Mesodermal cell (in vitro differentiated cells): ENCODE results near the gene OR8K5. TPM values are rescaled to one million over a fixed set of nuclear protein-coding genes. Genes with fewer than 3 reads are reported as not detected.

Source experiments
- H3K27ac ChIP-seq: 2 replicates; pipeline ENCODE4 v1.7.0; 2013; ENCODE audit warnings: mild to moderate bottlenecking, low read depth, low read length, moderate library complexity; ENCODE audit not compliant: severe bottlenecking
- H3K36me3 ChIP-seq: 2 replicates; pipeline ENCODE4 v1.7.1; 2013; ENCODE audit warnings: mild to moderate bottlenecking, low read length, moderate library complexity; ENCODE audit not compliant: control insufficient read depth, insufficient read depth
- H3K4me1 ChIP-seq: one replicate; pipeline ENCODE4 v1.7.1; 2013; ENCODE audit warnings: mild to moderate bottlenecking, low read length; ENCODE audit not compliant: insufficient read depth, control insufficient read depth, poor library complexity, severe bottlenecking
- H3K4me3 ChIP-seq: 2 replicates; pipeline ENCODE4 v1.7.0; 2013; ENCODE audit warnings: low read length, control low read depth, mild to moderate bottlenecking; ENCODE audit not compliant: insufficient read depth, poor library complexity, severe bottlenecking; ENCODE audit errors: extremely low read depth
- H3K9me3 ChIP-seq: 2 replicates; pipeline ENCODE4 v1.7.1; 2013; ENCODE audit warnings: mild to moderate bottlenecking, low read length, moderate library complexity; ENCODE audit not compliant: control insufficient read depth
- WGBS, 2 experiments: methylation state at CpG; one replicate each; pipeline ENCODE4 v1.1.5; 2013; ENCODE audit warnings: missing lambda C conversion rate in 2 of 2; ENCODE audit not compliant: insufficient coverage in 2 of 2; 5-methylcytosine and 5-hydroxymethylcytosine counted together
- polyA plus RNA-seq, 2 experiments: library from polyadenylated mRNA; stranded (reverse); fragments of 50-300 nt; gene quantifications; one replicate each; pipeline ENCODE4 v1.2.3, GENCODE V29; 2013

OR8K5 gene, protein sequence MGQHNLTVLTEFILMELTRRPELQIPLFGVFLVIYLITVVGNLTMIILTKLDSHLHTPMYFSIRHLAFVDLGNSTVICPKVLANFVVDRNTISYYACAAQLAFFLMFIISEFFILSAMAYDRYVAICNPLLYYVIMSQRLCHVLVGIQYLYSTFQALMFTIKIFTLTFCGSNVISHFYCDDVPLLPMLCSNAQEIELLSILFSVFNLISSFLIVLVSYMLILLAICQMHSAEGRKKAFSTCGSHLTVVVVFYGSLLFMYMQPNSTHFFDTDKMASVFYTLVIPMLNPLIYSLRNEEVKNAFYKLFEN
- not detected for polyA plus RNA-seq (2013, experiment 1 of 2)
- not detected for polyA plus RNA-seq (2013, experiment 2 of 2)

DNA sequence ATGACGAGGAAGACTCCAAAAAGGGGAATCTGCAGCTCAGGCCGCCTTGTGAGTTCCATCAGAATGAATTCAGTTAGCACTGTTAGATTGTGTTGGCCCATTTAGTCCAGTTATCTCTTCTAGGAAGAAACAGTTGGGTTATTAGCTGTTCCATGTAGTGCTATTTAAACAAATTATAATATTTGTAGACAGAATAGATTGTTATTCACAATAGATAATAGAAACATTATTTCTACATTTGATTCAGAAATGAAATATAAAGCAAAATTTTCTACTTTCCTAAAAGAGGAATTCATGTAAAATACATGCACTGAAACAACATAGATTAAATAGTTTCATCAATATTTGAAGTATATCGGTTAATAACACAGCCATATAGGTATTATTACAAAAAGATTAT lies at the start of gene OR8K5:
TSS of gene OR8K5 (minus strand) at position 101 of the 400 bp plus-strand sequence. CDS start at position 101, 0 bp downstream.
- WGBS, 2 experiments: 76 to 84% methylated on average over 2 of the region's 3 CpGs
- Histone ChIP-seq H3K9me3 (peaks cover 5% of the 10 kb centered on the region), H3K27ac (no peak within 1 kb of the TSS), H3K36me3 (no peaks in the 10 kb centered on the region), H3K4me1 (no peaks in the 10 kb centered on the region), H3K4me3 (no peak within 1 kb of the TSS)

DNA sequence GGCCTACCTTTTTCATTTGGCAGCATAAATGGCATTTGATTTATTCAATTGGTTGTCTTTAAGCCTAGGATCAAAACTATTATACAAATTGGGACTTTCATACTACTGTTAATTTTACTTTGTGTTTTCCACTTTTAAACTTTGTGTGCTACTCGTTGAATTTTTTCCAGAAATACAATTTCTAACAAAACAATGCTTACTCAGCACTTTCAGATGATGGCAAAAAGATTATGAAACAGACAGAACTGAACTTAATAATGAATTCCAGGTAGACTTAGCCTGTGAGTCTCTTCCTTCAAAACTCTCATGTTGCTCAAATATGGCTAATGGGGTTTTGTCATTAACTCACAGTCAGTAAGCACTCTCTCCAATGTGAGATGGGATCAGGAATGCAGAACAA lies 47.7 kb upstream of the OR8K5 start:
- H3K4me1 ChIP-seq: no peaks in the 10 kb centered on the region
- H3K36me3 ChIP-seq: no peaks in the 10 kb centered on the region
- no CpG with 5 or more reads among the region's 1 CpG for WGBS, 2 experiments
- H3K27ac ChIP-seq: no peak overlapping the region
- H3K4me3 ChIP-seq: no peak overlapping the region
- H3K9me3 ChIP-seq: no peaks in the 10 kb centered on the region

DNA sequence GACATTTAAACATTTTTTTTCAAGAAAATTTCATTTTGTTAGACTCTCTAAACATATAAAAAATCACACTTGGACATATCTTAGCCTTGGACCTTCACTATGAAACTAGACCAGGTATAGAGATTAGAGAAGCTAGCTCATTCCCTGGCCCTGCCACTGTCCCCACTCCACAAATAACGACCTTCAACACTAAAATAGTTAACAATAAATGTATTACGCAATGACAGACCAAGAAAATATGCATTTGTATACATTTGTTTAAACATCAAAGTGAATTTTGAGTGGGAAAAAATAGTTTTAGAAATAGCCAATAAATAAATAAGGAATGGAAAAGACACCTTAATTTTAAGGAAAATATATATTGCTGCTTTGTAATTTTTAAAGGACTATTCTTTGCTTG lies 37.2 kb upstream of the OR8K5 start:
- Histone ChIP-seq H3K9me3 (no peaks in the 10 kb centered on the region), H3K36me3 (no peaks in the 10 kb centered on the region), H3K4me1 (no peaks in the 10 kb centered on the region), H3K27ac (no peak overlapping the region), H3K4me3 (no peak overlapping the region)
- WGBS, 2 experiments: no CpG with 5 or more reads among the region's 2 CpGs

DNA sequence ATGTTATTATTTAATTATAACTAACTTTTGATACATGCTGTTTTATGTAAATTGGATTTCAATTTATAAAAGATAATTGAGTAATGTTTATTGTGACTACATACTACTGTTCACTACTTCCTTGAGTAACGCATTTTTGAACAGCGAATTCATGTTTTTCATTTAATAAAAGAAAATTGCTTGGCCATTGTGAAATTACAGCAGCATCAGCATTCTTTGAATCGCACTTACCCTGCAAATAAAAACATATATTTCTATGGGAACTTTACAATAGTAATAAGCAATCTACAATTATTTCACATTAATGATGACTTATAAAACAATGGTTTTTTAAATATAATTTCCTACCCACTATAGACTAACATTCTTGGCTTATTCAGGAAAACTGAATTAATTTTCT lies 36.6 kb upstream of the OR8K5 start:
- H3K36me3 ChIP-seq: no peaks in the 10 kb centered on the region
- whole genome bisulfite sequencing, 2 experiments: no CpG with 5 or more reads among the region's 3 CpGs
- H3K4me1 ChIP-seq: no peaks in the 10 kb centered on the region
- H3K27ac ChIP-seq: no peak overlapping the region
- no peak overlapping the region for H3K4me3 ChIP-seq
- H3K9me3 ChIP-seq: no peaks in the 10 kb centered on the region

DNA sequence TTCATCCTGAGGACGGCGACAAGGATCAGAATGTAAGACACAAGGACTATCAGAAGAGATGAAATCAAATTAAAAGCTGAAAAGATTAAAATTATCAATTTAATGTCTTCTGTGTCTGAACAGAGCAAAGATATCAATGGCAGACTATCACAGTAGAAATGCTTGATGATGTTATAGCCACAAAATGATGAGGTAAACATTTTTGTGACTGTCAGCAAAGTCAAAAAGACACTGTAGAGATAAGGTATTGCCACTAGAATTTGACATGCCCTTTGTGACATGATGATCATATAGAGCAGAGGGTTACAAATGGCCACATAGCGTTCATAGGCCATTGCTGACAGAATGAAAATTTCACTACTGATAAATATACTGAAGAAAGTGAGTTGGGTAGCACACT lies 28.5 kb upstream of the OR8K5 start:
- no peaks in the 10 kb centered on the region for H3K9me3 ChIP-seq
- H3K4me3 ChIP-seq: no peak overlapping the region
- no peak overlapping the region for H3K27ac ChIP-seq
- no peaks in the 10 kb centered on the region for H3K36me3 ChIP-seq
- H3K4me1 ChIP-seq: no peaks in the 10 kb centered on the region
- 100% methylated on average over 2 of the region's 3 CpGs; no CpG with 5 or more reads in 1 of the 2 experiments for WGBS, 2 experiments

DNA sequence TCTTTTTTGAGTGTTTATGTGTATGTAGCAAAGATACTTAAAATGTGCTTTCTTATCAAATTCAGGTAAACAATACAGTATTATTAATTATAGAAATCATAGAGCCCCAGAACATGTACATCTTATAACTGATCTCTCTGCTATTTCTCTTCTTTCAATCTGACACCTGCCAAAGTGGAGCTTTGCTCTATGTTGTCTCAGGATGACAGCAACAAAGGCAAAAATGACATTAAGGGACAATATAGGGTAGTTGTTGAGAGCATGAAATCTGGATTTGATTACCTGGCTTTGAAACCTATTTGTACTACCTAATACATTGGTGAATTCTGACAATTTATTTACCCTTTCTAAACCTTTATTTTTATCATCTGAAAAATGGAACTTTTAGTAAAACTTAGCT lies 23.3 kb upstream of the OR8K5 start:
- no peaks in the 10 kb centered on the region for H3K9me3 ChIP-seq

DNA sequence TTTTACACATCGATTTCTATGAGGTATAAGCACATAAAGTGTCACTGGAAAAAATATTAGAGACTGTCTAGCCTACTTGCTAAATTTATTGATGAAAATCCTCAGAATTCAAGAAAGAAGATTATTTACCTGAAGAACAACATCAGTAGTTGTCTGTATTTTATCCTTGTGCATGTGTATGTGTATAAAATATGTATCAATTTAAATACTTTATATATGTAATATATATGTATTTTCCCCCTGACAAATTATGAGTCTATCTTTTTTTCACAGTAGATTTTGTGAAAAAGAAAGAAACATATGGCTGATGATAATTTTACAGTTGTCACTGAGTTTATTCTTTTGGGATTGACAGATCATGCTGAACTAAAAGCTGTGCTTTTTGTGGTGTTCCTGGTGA lies 16.2 kb upstream of the OR8K5 start, which contains the start of gene OR5J2:
TSS of gene OR5J2 (plus strand) at position 301 of the 400 bp plus-strand sequence. CDS start at position 301, 0 bp downstream.
- no CpG with 5 or more reads among the region's 1 CpG for WGBS, 2 experiments
- Histone ChIP-seq H3K4me1 (no peaks in the 10 kb centered on the region), H3K27ac (no peak within 1 kb of the TSS), H3K9me3 (no peaks in the 10 kb centered on the region), H3K36me3 (no peaks in the 10 kb centered on the region), H3K4me3 (no peak within 1 kb of the TSS)

More for the DNA sequence above, 23.3 kb upstream of the OR8K5 start:
- H3K36me3 ChIP-seq: no peaks in the 10 kb centered on the region
- H3K27ac ChIP-seq: no peak overlapping the region
- H3K4me3 ChIP-seq: no peak overlapping the region
- H3K4me1 ChIP-seq: no peaks in the 10 kb centered on the region

DNA sequence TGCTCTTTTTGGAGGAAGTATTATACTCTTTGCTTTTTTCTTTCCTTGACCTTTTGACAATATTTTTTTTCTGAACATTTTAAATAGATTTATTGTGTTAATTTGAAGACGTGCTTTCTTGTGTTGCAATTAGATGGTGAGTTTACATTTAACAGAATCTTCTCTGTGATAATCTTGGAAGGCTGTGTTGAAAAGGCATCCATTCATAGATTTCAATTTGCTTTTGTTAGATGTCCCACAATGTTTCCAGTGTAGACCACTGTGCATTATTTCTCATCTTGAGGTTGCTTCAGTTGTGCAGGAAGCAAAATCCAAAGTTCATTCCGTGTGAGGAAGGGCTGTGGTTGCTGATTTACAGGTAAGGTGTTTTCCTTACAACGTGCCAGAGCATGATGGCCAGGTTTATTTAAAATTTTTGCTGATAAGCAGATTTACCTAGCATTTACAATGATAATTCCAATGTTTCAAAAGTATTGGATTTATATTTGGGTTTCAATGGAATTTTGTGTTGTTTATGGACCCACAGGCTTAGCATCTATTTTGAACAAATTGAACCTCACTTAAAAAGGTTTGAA lies 12.2 kb upstream of the OR8K5 start:
- Histone ChIP-seq H3K27ac (no peak overlapping the region), H3K4me1 (no peaks in the 10 kb centered on the region), H3K36me3 (no peaks in the 10 kb centered on the region), H3K9me3 (no peaks in the 10 kb centered on the region), H3K4me3 (no peak overlapping the region)
- WGBS, 2 experiments: 100% methylated on average over 1 of the region's 3 CpGs

DNA sequence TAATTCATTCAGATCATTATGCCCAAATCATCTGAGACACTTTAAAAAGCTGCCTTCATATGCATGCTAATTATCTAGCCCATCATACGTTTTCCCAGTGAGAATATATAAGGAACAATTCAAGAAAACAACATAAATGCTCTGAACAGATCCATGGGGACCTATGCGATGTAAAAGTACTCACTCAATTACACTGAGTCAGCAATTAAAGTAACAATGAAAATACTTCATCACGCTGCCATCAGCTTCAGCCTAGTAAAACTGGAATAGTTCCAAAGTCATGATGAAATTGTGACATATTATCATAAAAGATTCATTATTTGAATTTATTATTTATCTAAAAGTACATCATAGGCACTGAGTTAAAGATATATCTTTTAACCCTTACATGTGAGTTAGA lies 3.7 kb upstream of the OR8K5 start:
- 50 to 68% methylated on average over 1 to 2 of the region's 3 CpGs for WGBS, 2 experiments
- no peaks in the 10 kb centered on the region for H3K4me1 ChIP-seq

DNA sequence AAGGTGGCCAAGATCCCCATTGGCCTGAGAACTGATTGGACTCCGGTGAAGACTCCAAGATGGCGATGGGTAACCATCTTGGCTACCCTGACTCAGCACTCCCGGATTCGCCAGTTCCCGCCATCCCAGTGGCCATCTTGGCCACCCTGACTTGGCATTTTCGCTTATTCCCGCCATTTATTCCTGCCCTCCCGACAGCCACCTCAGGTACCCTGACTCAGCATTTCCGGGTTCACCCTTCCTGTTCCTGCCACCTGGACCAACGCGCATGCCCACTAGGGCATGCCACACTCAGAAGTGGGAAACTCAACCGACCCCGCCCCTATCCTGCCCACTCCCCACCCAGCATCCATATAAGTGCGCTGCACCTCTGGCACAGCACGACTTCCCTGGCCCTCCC lies 7.8 kb downstream of the OR8K5 start:
- WGBS, 2 experiments: 92 to 94% methylated on average over 12 to 15 of the region's 15 CpGs
- Histone ChIP-seq H3K4me3 (no peak overlapping the region), H3K36me3 (no peaks in the 10 kb centered on the region), H3K9me3 (peaks cover under 1% of the 10 kb centered on the region), H3K27ac (no peak overlapping the region), H3K4me1 (no peaks in the 10 kb centered on the region)

More for the DNA sequence above, 3.7 kb upstream of the OR8K5 start:
- no peaks in the 10 kb centered on the region for H3K36me3 ChIP-seq
- no peak overlapping the region for H3K27ac ChIP-seq
- H3K9me3 ChIP-seq: no peaks in the 10 kb centered on the region
- H3K4me3 ChIP-seq: no peak overlapping the region

DNA sequence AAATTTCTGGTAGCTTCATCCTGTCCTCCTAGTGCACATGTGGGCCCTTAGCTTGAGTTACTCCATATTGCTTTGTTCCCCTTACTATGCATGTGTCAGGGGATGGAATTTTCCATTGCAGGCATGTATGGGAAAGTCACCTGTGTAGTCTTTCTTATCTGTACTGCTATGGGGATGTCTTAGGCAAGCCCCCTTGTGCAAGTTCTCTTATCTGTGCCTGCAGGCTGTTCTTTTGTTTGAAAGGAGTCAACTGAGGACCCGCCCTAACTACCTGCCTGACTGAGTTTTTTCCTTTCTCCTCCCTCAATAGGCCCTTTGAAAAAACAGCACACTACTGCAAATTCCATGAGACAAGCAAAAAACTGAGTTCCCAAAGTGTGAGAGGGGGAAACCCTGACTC lies 8.7 kb downstream of the OR8K5 start:
- no peak overlapping the region for H3K27ac ChIP-seq
- no peaks in the 10 kb centered on the region for H3K4me1 ChIP-seq
- H3K9me3 ChIP-seq: no peaks in the 10 kb centered on the region
- H3K4me3 ChIP-seq: no peak overlapping the region
- H3K36me3 ChIP-seq: no peaks in the 10 kb centered on the region
- WGBS, 2 experiments: no CpG with 5 or more reads among the region's 1 CpG
